ENCODE results near the gene SNX18. TPM values are rescaled to one million over a fixed set of nuclear protein-coding genes. Genes with fewer than 3 reads are reported as not detected.

Gene SNX18
- total and polyA plus RNA-seq, 2 donors (not counting 1 experiment from before 2014, with no cell fraction given), result 10.6 to 31.6 TPM

DNA sequence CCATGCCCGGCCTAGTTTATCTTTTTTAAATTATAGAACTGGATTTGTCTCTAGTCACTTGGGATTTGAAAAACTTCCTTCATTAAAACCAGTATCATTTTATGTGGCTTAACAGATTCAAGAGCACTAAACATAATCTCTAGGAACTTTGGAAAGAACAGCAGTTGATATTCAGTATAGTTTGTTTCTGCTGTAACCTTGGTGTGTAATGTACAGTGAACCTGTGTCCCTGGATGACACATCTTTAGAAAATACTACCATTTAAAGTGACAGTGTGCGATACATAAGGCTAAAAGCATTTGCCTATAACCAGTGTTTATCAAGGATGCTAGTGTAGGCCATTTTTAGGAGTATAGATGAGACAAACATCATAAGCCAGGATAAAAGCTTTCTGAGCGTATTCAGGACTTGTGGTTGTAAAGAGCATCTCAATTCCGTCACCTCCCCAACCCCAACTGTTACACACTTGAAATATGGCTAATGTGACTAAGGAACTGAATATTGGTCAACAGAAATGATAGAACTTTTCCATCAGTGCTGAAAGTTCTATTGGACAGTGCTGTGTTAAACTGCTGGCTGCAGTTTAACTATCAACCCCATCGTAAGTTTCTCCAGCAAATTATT, 4.4 kb downstream of the SNX18 start:
- peak overlapping the region in 1 of 2 donors; percentile 64 for H3K27ac ChIP-seq (ENCODE audit: low read length in 2 of 2)
- peak overlapping the region in 4 of 5 experiments; percentile 81 to 97 (median 94) for H3K4me3 ChIP-seq (ENCODE audit: control extremely low read depth in 1 of 5, extremely low read depth in 1 of 5, insufficient read depth in 1 of 5, low read depth in 2 of 5, low read length in 4 of 5)
- H3K27ac Mint-ChIP-seq, result no peak overlapping the region
- DNase-seq, result no peak
- H3K4me3 Mint-ChIP-seq, result peak overlapping the region; percentile 78
- H4K20me1 ChIP-seq (ENCODE audit: control insufficient read depth, insufficient read depth, low read length, poor library complexity, severe bottlenecking), result peaks cover 92% of the 10 kb centered on the region
- H3K79me2 ChIP-seq (ENCODE audit: control insufficient read depth, insufficient read depth, low read length), result peaks cover 94% of the 10 kb centered on the region
- H3K9ac ChIP-seq (ENCODE audit: low read length), result peak overlapping the region; percentile 81
- no peak for ATAC-seq (ENCODE audit: low read depth)
- POLR2A ChIA-PET, result no interaction called here
- intact Hi-C loops (cut with micrococcal nuclease), result loop anchor here (10.0 kb wide), 1 partner anchor 73 kb away; no protein-coding TSS in a partner anchor
- H2AFZ ChIP-seq (ENCODE audit: insufficient read depth, low read depth, low read length, poor library complexity, severe bottlenecking), result no peak overlapping the region
- no peaks in the 10 kb centered on the region for H3K9me3 Mint-ChIP-seq (ENCODE audit: insufficient read depth)
- no peaks in the 10 kb centered on the region for H3K27me3 ChIP-seq (replicated peaks in 1 of 4; ENCODE audit: control extremely low read depth in 1 of 4, control insufficient read depth in 3 of 4, insufficient read depth in 4 of 4, low read length in 3 of 4)
- peaks cover 74% of the 10 kb centered on the region for H3K4me1 Mint-ChIP-seq
- peaks cover 67 to 71% of the 10 kb centered on the region in 2 donors for H3K4me1 ChIP-seq (ENCODE audit: control insufficient read depth in 2 of 2, insufficient read depth in 2 of 2, low read length in 2 of 2)
- no peaks in the 10 kb centered on the region for H3K27me3 Mint-ChIP-seq
- TF ChIP-seq, protein P1, sequence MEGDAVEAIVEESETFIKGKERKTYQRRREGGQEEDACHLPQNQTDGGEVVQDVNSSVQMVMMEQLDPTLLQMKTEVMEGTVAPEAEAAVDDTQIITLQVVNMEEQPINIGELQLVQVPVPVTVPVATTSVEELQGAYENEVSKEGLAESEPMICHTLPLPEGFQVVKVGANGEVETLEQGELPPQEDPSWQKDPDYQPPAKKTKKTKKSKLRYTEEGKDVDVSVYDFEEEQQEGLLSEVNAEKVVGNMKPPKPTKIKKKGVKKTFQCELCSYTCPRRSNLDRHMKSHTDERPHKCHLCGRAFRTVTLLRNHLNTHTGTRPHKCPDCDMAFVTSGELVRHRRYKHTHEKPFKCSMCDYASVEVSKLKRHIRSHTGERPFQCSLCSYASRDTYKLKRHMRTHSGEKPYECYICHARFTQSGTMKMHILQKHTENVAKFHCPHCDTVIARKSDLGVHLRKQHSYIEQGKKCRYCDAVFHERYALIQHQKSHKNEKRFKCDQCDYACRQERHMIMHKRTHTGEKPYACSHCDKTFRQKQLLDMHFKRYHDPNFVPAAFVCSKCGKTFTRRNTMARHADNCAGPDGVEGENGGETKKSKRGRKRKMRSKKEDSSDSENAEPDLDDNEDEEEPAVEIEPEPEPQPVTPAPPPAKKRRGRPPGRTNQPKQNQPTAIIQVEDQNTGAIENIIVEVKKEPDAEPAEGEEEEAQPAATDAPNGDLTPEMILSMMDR (IDR thresholded peaks at IDR 0.05), result no peak
- no peak for TF ChIP-seq EZH2 (IDR thresholded peaks at IDR 0.05; ENCODE audit: borderline replicate concordance, insufficient read depth, low read depth, low read length, poor library complexity, severe bottlenecking)
- H3K9me3 ChIP-seq (ENCODE audit: control extremely low read depth in 1 of 3, control insufficient read depth in 2 of 3, insufficient read depth in 1 of 3, low read length in 2 of 3), result no peaks in the 10 kb centered on the region
- H3K36me3 ChIP-seq (replicated peaks in 1 of 2; ENCODE audit: control extremely low read depth in 1 of 2, control insufficient read depth in 1 of 2, extremely low read depth in 1 of 2, insufficient read depth in 2 of 2, low read length in 1 of 2), result no peaks in the 10 kb centered on the region
- CTCF ChIA-PET, result interaction anchor here (1.9 to 3.2 kb wide), 3 partner anchors 16 to 345 kb away, joined by 4 to 14 read pairs (median 11); no protein-coding TSS in a partner anchor
- no CpG with 5 or more reads among the region's 5 CpGs for WGBS (ENCODE audit: insufficient coverage)
- peak overlapping the region; percentile 87 for H3K4me2 ChIP-seq (replicated peaks; ENCODE audit: low read depth, low read length, poor library complexity, severe bottlenecking)

DNA sequence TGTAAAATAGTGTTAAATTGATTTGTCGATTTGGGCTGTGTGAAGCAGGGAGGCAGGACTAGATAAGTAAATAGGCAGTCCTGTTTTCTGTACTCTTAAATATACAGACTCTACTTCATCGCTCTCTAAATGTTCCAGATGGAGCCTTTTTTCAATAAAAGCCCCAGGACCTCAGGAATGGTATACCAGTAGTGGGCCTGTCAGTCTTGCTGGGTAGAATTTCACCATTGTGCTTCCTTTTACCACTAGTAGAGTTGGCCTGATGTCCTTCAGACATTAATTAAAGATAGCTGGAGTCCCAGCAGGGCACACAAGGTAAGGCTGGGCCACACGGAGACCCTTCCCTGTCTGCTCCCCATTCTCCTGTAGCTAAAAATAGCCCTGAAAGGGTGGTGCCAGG, 6.0 kb downstream of the SNX18 start:
- H3K4me1 Mint-ChIP-seq, result peaks cover 68% of the 10 kb centered on the region

More for the DNA sequence above, 6.0 kb downstream of the SNX18 start:
- no peak for TF ChIP-seq EZH2 (IDR thresholded peaks at IDR 0.05; ENCODE audit: borderline replicate concordance, insufficient read depth, low read depth, low read length, poor library complexity, severe bottlenecking)
- TF ChIP-seq, protein P1 (IDR thresholded peaks at IDR 0.05), result no peak
- H3K4me3 Mint-ChIP-seq, result peak overlapping the region; percentile 5
- Histone ChIP-seq H3K27me3 (replicated peaks in 1 of 4; ENCODE audit: control extremely low read depth in 1 of 4, control insufficient read depth in 3 of 4, insufficient read depth in 4 of 4, low read length in 3 of 4) (no peaks in the 10 kb centered on the region), H3K9me3 (ENCODE audit: control extremely low read depth in 1 of 3, control insufficient read depth in 2 of 3, insufficient read depth in 1 of 3, low read length in 2 of 3) (no peaks in the 10 kb centered on the region), H3K79me2 (ENCODE audit: control insufficient read depth, insufficient read depth, low read length) (peaks cover 100% of the 10 kb centered on the region), H4K20me1 (ENCODE audit: control insufficient read depth, insufficient read depth, low read length, poor library complexity, severe bottlenecking) (peaks cover 100% of the 10 kb centered on the region), H2AFZ (ENCODE audit: insufficient read depth, low read depth, low read length, poor library complexity, severe bottlenecking) (no peak overlapping the region), H3K9ac (ENCODE audit: low read length) (no peak overlapping the region), H3K36me3 (replicated peaks in 1 of 2; ENCODE audit: control extremely low read depth in 1 of 2, control insufficient read depth in 1 of 2, extremely low read depth in 1 of 2, insufficient read depth in 2 of 2, low read length in 1 of 2) (peaks cover 0 to 3% of the 10 kb centered on the region in 2 experiments), H3K27ac (ENCODE audit: low read length in 2 of 2) (peak overlapping the region in 1 of 2 donors; percentile 42), H3K4me1 (ENCODE audit: control insufficient read depth in 2 of 2, insufficient read depth in 2 of 2, low read length in 2 of 2) (peaks cover 66 to 82% of the 10 kb centered on the region in 2 donors), H3K4me2 (replicated peaks; ENCODE audit: low read depth, low read length, poor library complexity, severe bottlenecking) (peak overlapping the region; percentile 87), H3K4me3 (ENCODE audit: control extremely low read depth in 1 of 5, extremely low read depth in 1 of 5, insufficient read depth in 1 of 5, low read depth in 2 of 5, low read length in 4 of 5) (no peak overlapping the region)
- no peaks in the 10 kb centered on the region for H3K9me3 Mint-ChIP-seq (ENCODE audit: insufficient read depth)
- H3K27me3 Mint-ChIP-seq, result no peaks in the 10 kb centered on the region
- CTCF ChIA-PET, result interaction anchor here (1.1 to 3.2 kb wide), 3 partner anchors 137 to 344 kb away, joined by 3 to 14 read pairs (median 11); no protein-coding TSS in a partner anchor
- no peak overlapping the region for H3K27ac Mint-ChIP-seq
- ATAC-seq (ENCODE audit: low read depth) (no peak), DNase-seq (no peak)
- WGBS (ENCODE audit: insufficient coverage), result no CpG with 5 or more reads among the region's 3 CpGs
- POLR2A ChIA-PET, result no interaction called here
- intact Hi-C loops (cut with micrococcal nuclease), result loop anchor here (10.0 kb wide), 1 partner anchor 71 kb away; no protein-coding TSS in a partner anchor
